ENCODE results near the gene SHH. TPM values are rescaled to one million over a fixed set of nuclear protein-coding genes. Genes with fewer than 3 reads are reported as not detected.

Gene SHH
- total and polyA plus RNA-seq, 2 of the 4 experiments (the other 2 are of a cell fraction), result under 0.01 to 0.03 TPM

- Histone ChIP-seq H3K9me1 (ENCODE audit: insufficient read depth, low read length) (peaks cover 10% of the 10 kb centered on the region), H3K27me3 (ENCODE audit: control insufficient read depth, insufficient read depth, low read length) (no peaks in the 10 kb centered on the region), H2BK20ac (ENCODE audit: low read depth, low read length) (no peak overlapping the region), H4K5ac (ENCODE audit: low read depth, low read length) (no peak overlapping the region), H3K14ac (replicated peaks; ENCODE audit: low read depth, low read length) (no peak overlapping the region), H3K18ac (ENCODE audit: low read depth, low read length) (no peak overlapping the region), H2AK9ac (replicated peaks; ENCODE audit: low read depth, low read length, poor library complexity) (no peak overlapping the region), H2AK5ac (ENCODE audit: low read depth, low read length) (no peak overlapping the region), H2BK5ac (ENCODE audit: low read depth, low read length, poor library complexity, severe bottlenecking) (no peak overlapping the region), H3K9me3 (ENCODE audit: control insufficient read depth, insufficient read depth, low read length) (no peaks in the 10 kb centered on the region), H4K20me1 (ENCODE audit: insufficient read depth, low read length) (no peaks in the 10 kb centered on the region), H3K4ac (ENCODE audit: low read depth, low read length) (no peak overlapping the region), H2BK15ac (ENCODE audit: low read depth, low read length) (no peak overlapping the region), H3K4me3 (ENCODE audit: insufficient read depth, low read depth, low read length) (no peak overlapping the region), H4K91ac (ENCODE audit: insufficient read depth, low read depth, low read length) (no peak overlapping the region), H3K27ac (ENCODE audit: insufficient read depth, low read length) (no peak overlapping the region), H3K23ac (ENCODE audit: low read depth, low read length) (no peak overlapping the region), H3K9ac (ENCODE audit: low read depth, low read length) (no peak overlapping the region), H3K36me3 (ENCODE audit: control insufficient read depth, insufficient read depth, low read length) (peaks cover 42% of the 10 kb centered on the region), H3K56ac (ENCODE audit: extremely low read depth, insufficient read depth, low read length) (no peak overlapping the region), H3K4me1 (ENCODE audit: control insufficient read depth, insufficient read depth, low read length) (no peaks in the 10 kb centered on the region), H3K79me1 (ENCODE audit: low read depth in 1 of 2, low read length in 2 of 2) (peaks cover 8 to 12% of the 10 kb centered on the region in 2 experiments; a peak in 3 of 4 replicates), H4K8ac (ENCODE audit: low read depth in 2 of 2, low read length in 2 of 2) (no peak overlapping the region), H2AFZ (replicated peaks; ENCODE audit: low read length, poor library complexity) (no peak overlapping the region), H2BK120ac (ENCODE audit: low read depth, low read length) (no peak overlapping the region), H3K4me2 (ENCODE audit: low read depth, low read length) (no peak overlapping the region)
- no CpG with 5 or more reads among the region's 7 CpGs for WGBS, 2 experiments (ENCODE audit: extremely low coverage in 2 of 2, insufficient read length in 1 of 2)
- ChIA-PET POLR2A (ENCODE audit: unreplicated experiment) (no interaction called here), CTCF (interaction anchor here (1.4 kb wide), 1 partner anchor 9 kb away, joined by 5 read pairs; no protein-coding TSS in a partner anchor)
- intact Hi-C loops (cut with micrococcal nuclease) (no loop called here), in situ Hi-C loops (cut with MboI; ENCODE audit: low sequenced_read_pairs) (no loop called here), dilution Hi-C loops (cut with HindIII; ENCODE audit: low sequenced_read_pairs, unreplicated experiment) (no loop called here)
- TF ChIP-seq NFE2L2 (IDR thresholded peaks at IDR 0.05; ENCODE audit: low read depth, low read length) (no peak), RFX5 (IDR thresholded peaks at IDR 0.05; ENCODE audit: low read depth, low read length) (no peak), USF2 (IDR thresholded peaks at IDR 0.05; ENCODE audit: low read depth, low read length) (no peak), CTCF (conservative IDR thresholded peaks at IDR 0.05; ENCODE audit: low read depth, low read length) (no peak), MAFK (IDR thresholded peaks at IDR 0.05; ENCODE audit: low read depth, low read length) (no peak), MXI1 (IDR thresholded peaks at IDR 0.05; ENCODE audit: borderline replicate concordance, low read depth, low read length) (no peak), CHD1 (IDR thresholded peaks at IDR 0.05; ENCODE audit: low read depth, low read length) (no peak), POLR2A (IDR thresholded peaks at IDR 0.05; ENCODE audit: low read depth, low read length) (no peak), RCOR1 (IDR thresholded peaks at IDR 0.05; ENCODE audit: insufficient replicate concordance, low read length) (no peak), MAZ (IDR thresholded peaks at IDR 0.05; ENCODE audit: borderline replicate concordance, low read depth, low read length) (no peak), BHLHE40 (IDR thresholded peaks at IDR 0.05; ENCODE audit: low read depth, low read length) (no peak)
- no TSS peak for BruUV-seq (replicated peaks)
- no peak for ATAC-seq (ENCODE audit: low read depth)
- no peak for DNase-seq
Observed at GRCh38 chr7:155775691-155776090, 36.6 kb downstream of the SHH start.
